ENCODE results near the gene SIVA1.

- TF ChIP-seq POLR2A (IDR thresholded peaks at IDR 0.05; ENCODE audit: low read length) (no peak), GATA1 (IDR thresholded peaks at IDR 0.05; ENCODE audit: low read depth, low read length) (no peak)
Observed at GRCh38 chr14:104794993-104795780, 42.2 kb downstream of the SIVA1 start, which contains the start of gene AKT1.

Measured in erythroblast (primary cell).